GM12878 (cell line): Measurements from ENCODE around the gene FAM53B. TPM values are rescaled to one million over a fixed set of nuclear protein-coding genes. Genes with fewer than 3 reads are reported as not detected.
A peak's percentile ranks its signal among the peaks of the same experiment; 100 is the strongest.

Experiments used
- ATAC-seq: fragments of 200-7000 bp; cut with Tn5 transposase; 3 replicates; pipeline ENCODE4 v1.9.1; 2020; ENCODE audit warnings: mild to moderate bottlenecking, moderate library complexity
- BruUV-seq: library from RNA; stranded (reverse); fragments of 400-500 nt; replicated peaks from 2 replicates; lab custom pipeline; 2021; lab: Mats Ljungman, UMichigan
- CTCF ChIA-PET: fragments of 300-600 bp; sonication (Branson Sonifier 250); formaldehyde crosslinking; extraction: SDS; loops from one replicate; lab custom pipeline; 2021; ENCODE audit warnings: inconsistent platforms; lab: Yijun Ruan, JAX
- POLR2A ChIA-PET: fragments of 350-600 bp; formaldehyde crosslinking; extraction: SDS; loops from one replicate; lab custom pipeline; 2021; ENCODE audit warnings: inconsistent platforms; lab: Charles Lee
- RAD21 ChIA-PET: fragments of 300-600 bp; sonication (Branson Sonifier 250); formaldehyde crosslinking; loops from one replicate; lab custom pipeline; 2023; ENCODE audit warnings: antibody characterized with exemption; ENCODE audit not compliant: unreplicated experiment; lab: Charles Lee
- SMC1A ChIA-PET: fragments of 300-600 bp; sonication (Branson Sonifier 250); formaldehyde crosslinking; loops from one replicate; lab custom pipeline; 2023; ENCODE audit not compliant: unreplicated experiment, uncharacterized antibody; lab: Charles Lee
- DNase-seq: peaks from one replicate; pipeline ENCODE4 v3.0.0-alpha.2; 2011; ENCODE audit warnings: low read depth, low spot score
- FAIRE-seq: peaks from 3 replicates; lab custom pipeline; 2011; peaks lifted over from hg19 to GRCh38; lab: Jason Lieb, UNC
- H2AFZ ChIP-seq: 2 replicates; pipeline ENCODE4 v1.6.0; 2011; ENCODE audit warnings: low read depth, low read length, control low read depth; ENCODE audit not compliant: control insufficient read depth
- H3K27ac ChIP-seq: 2 replicates; pipeline ENCODE4 v1.5.1; 2011; ENCODE audit warnings: control low read depth; ENCODE audit not compliant: control insufficient read depth, insufficient read depth
- H3K27me3 ChIP-seq, 2 experiments: replicated peaks in 1 of 2; 2 replicates each; pipeline versions ENCODE4 v1.6.0 to v1.6.1; 2011; ENCODE audit warnings: low read length in 1 of 2; ENCODE audit not compliant: control insufficient read depth in 2 of 2, insufficient read depth in 2 of 2
- H3K36me3 ChIP-seq, 2 experiments: 2 replicates each; pipeline ENCODE4 v1.5.1; 2011; ENCODE audit warnings: low read length in 1 of 2; ENCODE audit not compliant: control insufficient read depth in 2 of 2, insufficient read depth in 2 of 2
- H3K4me1 ChIP-seq: 2 replicates; pipeline ENCODE4 v1.6.1; 2011; ENCODE audit warnings: mild to moderate bottlenecking, low read length, moderate library complexity, mixed read lengths; ENCODE audit not compliant: control insufficient read depth, insufficient read depth
- H3K4me2 ChIP-seq: 2 replicates; pipeline ENCODE4 v1.6.0; 2011; ENCODE audit warnings: control low read depth; ENCODE audit not compliant: control insufficient read depth, insufficient read depth
- H3K4me3 ChIP-seq: fragments of 200-600 bp; sonication (generic); 2 replicates; pipeline ENCODE4 v1.5.1; 2016
- H3K79me2 ChIP-seq: 2 replicates; pipeline ENCODE4 v1.6.0; 2011; ENCODE audit warnings: low read length; ENCODE audit not compliant: control insufficient read depth, insufficient read depth
- H3K9ac ChIP-seq: 2 replicates; pipeline ENCODE4 v1.8.0; 2011; ENCODE audit warnings: low read length, control low read depth, mixed read lengths; ENCODE audit not compliant: control insufficient read depth, insufficient read depth
- H3K9me3 ChIP-seq: replicated peaks from 3 replicates; pipeline ENCODE4 v1.5.1; 2011; ENCODE audit warnings: mild to moderate bottlenecking, low read length; ENCODE audit not compliant: control insufficient read depth, insufficient read depth
- H4K20me1 ChIP-seq: 2 replicates; pipeline ENCODE4 v1.6.0; 2011; ENCODE audit not compliant: control insufficient read depth, insufficient read depth
- BHLHE40 ChIP-seq, 2 experiments: fragments of 450-650 bp in 1 of 2; IDR thresholded peaks; 2 replicates each; pipeline ENCODE4 v1.6.1; 2011 to 2017; ENCODE audit warnings: low read depth in 2 of 2, borderline replicate concordance in 1 of 2, improper control_type of control experiment in 1 of 2, low read length in 1 of 2, mild to moderate bottlenecking in 1 of 2
- CUX1 ChIP-seq: IDR thresholded peaks from 2 replicates; pipeline ENCODE4 v1.6.1; 2012; ENCODE audit warnings: improper control_type of control experiment, low read depth, low read length; ENCODE audit not compliant: insufficient replicate concordance
- EED ChIP-seq: sonication (generic); IDR thresholded peaks from 2 replicates; pipeline ENCODE4 v1.6.1; 2016; ENCODE audit warnings: antibody characterized with exemption, low read depth
- IKZF2 ChIP-seq, 2 experiments: fragments of 450-650 bp; IDR thresholded peaks; 2 replicates each; pipeline ENCODE4 v1.6.1; 2017; ENCODE audit warnings: mild to moderate bottlenecking in 2 of 2, moderate library complexity in 2 of 2
- NR2C2 ChIP-seq: IDR thresholded peaks from 2 replicates; pipeline ENCODE4 v1.6.1; 2011; ENCODE audit warnings: borderline replicate concordance, low read depth; ENCODE audit not compliant: control insufficient read depth, insufficient read length
- WGBS: methylation state at CpG from one replicate; pipeline ENCODE4 v1.1.6; 2016; ENCODE audit warnings: low lambda C conversion rate; ENCODE audit not compliant: insufficient replicate concordance, insufficient coverage; ENCODE audit errors: missing lambda C conversion rate; 5-methylcytosine and 5-hydroxymethylcytosine counted together
- in situ Hi-C: fragments of 300-500 bp; cut with MboI; formaldehyde crosslinking; loops from 9 replicates; pipeline ENCODE4 v1.14.3; 2018; ENCODE audit warnings: mixed read lengths
- intact Hi-C: fragments of 100-400 bp; cut with micrococcal nuclease; formaldehyde crosslinking; loops from one replicate; pipeline ENCODE4 v1.14.2; 2022; ENCODE audit not compliant: unreplicated experiment
- polyA plus RNA-seq, 11 experiments: library from polyadenylated mRNA; depleted of rRNA in 4 of 11; unstranded in 6 of 11; stranded (reverse) in 5 of 11; fragments of >200 nt; fragmentation: Nextera tagmentation in 4 of 11; fragmentation: Illumina TruSeq in 1 of 11; extraction: Ambion mirVana in 4 of 11; extraction: Trizol in 1 of 11; gene quantifications; 1 replicate in 1 of 11; 2 replicates in 10 of 11; pipeline versions ENCODE4 v1.2.1 to v1.2.3, GENCODE V29; 2011 to 2016; ENCODE audit warnings: inconsistent platforms in 2 of 11, missing spikeins in 2 of 11, low read depth in 1 of 11
- total RNA-seq, 4 experiments: library from RNA; depleted of rRNA in 3 of 4; stranded (reverse); fragments of >200 nt in 3 of 4; fragmentation: Illumina TruSeq in 1 of 4; extraction: Trizol in 1 of 4; gene quantifications; 2 replicates each; pipeline versions ENCODE4 v1.2.1 to v1.2.3, GENCODE V29; 2013 to 2021

The FAM53B gene
- total and polyA plus RNA-seq, 10 of the 15 experiments (the other 5 are each of a cell fraction or from before 2014, with no cell fraction given) = 0.05 to 26.3 (median 8.1) TPM

GRCh38 chr10:124624895-124625294 is 119.3 kb downstream of the FAM53B start:
- intact Hi-C loops = loop anchor here (5.0 kb wide), 2 partner anchors 92 to 117 kb away; partner anchors contain the start of gene FAM53B
- FAIRE-seq = no peak
- in situ Hi-C loops = no loop called here
- H4K20me1 ChIP-seq = no peaks in the 10 kb centered on the region; the same call in 1 of the 2 replicates
- no peak overlapping the region for H2AFZ ChIP-seq
- no peak for DNase-seq
- POLR2A ChIA-PET = interaction anchor here (1.2 kb wide), 1 partner anchor 64 kb away, joined by 4 read pairs; no protein-coding TSS in a partner anchor
- H3K4me2 ChIP-seq = no peak overlapping the region; the same call in 1 of the 2 replicates
- WGBS = 91% methylated on average over 16 of the region's 16 CpGs
- no TSS peak for BruUV-seq
- no peaks in the 10 kb centered on the region for H3K9me3 ChIP-seq
- H3K4me3 ChIP-seq = no peak overlapping the region
- no peaks in the 10 kb centered on the region for H3K27me3 ChIP-seq
- CTCF ChIA-PET = interaction anchor here (0.9 to 5.9 kb wide), 2 partner anchors 84 to 116 kb away, joined by 3 to 44 read pairs; no protein-coding TSS in a partner anchor
- ATAC-seq = no peak; the same call in 1 of the 3 replicates
- H3K27ac ChIP-seq = no peak overlapping the region
- H3K9ac ChIP-seq = no peak overlapping the region
- RAD21 ChIA-PET = interaction anchor here (0.6 to 4.4 kb wide), 3 partner anchors 11 to 116 kb away, joined by 3 to 23 read pairs (median 3); no protein-coding TSS in a partner anchor
- peak; percentile 33 to 44; a peak in 2 of 4 replicates for TF ChIP-seq IKZF2 (IDR thresholded peaks at IDR 0.05)
- TF ChIP-seq EED = no peak
- peak in 1 of 2 experiments; percentile 29; a peak in 1 of 4 replicates for TF ChIP-seq BHLHE40 (IDR thresholded peaks at IDR 0.05; ENCODE audit: borderline replicate concordance in 1 of 2, low read depth in 2 of 2, low read length in 1 of 2)
- TF ChIP-seq NR2C2 = no peak
- TF ChIP-seq CUX1 = no peak
- SMC1A ChIA-PET = interaction anchor here (1.3 to 1.4 kb wide), 3 partner anchors 11 to 116 kb away, joined by 3 to 5 read pairs (median 4); no protein-coding TSS in a partner anchor
- H3K4me1 ChIP-seq = peaks cover 34% of the 10 kb centered on the region
- no peaks in the 10 kb centered on the region; the same call in 1 of the 2 replicates for H3K79me2 ChIP-seq
- H3K36me3 ChIP-seq = peaks cover 0 to 9% of the 10 kb centered on the region in 2 experiments; a peak in 2 of 4 replicates
